Measurements from ENCODE around the gene TMEM53. TPM values are rescaled to one million over a fixed set of nuclear protein-coding genes. Genes with fewer than 3 reads are reported as not detected.

TMEM53 gene
- total RNA-seq (2.7 TPM), polyA plus RNA-seq (1 to 10 TPM; 4.2 to 6.8 (median 6.2) TPM)

- Histone ChIP-seq H3K27ac (ENCODE audit: insufficient read depth, low read length, poor library complexity, severe bottlenecking) (peak within 1 kb of the TSS; percentile 82), H3K9me3 (ENCODE audit: control insufficient read depth in 2 of 2, low read length in 2 of 2) (no peaks in the 10 kb centered on the region), H3K36me3 (ENCODE audit: control insufficient read depth, insufficient read depth, low read length) (no peaks in the 10 kb centered on the region), H3K4me1 (ENCODE audit: control insufficient read depth, insufficient read depth, low read length, poor library complexity, severe bottlenecking) (peaks cover 20% of the 10 kb centered on the region), H3K27me3 (ENCODE audit: control insufficient read depth, insufficient read depth, low read length) (no peaks in the 10 kb centered on the region), H3K4me3 (ENCODE audit: low read depth, low read length) (peak within 1 kb of the TSS; percentile 77)
- Mint-ChIP-seq H3K27me3 (no peaks in the 10 kb centered on the region), H3K4me1 (peaks cover 0 to 23% (median 7%) of the 10 kb centered on the region in 4 donors), H3K9me3 (no peaks in the 10 kb centered on the region), H3K36me3 (no peaks in the 10 kb centered on the region), H3K27ac (peak within 1 kb of the TSS; percentile 84 to 94 (median 84)), H3K4me3 (peak within 1 kb of the TSS; percentile 81 to 94 (median 88))
- ATAC-seq (ENCODE audit: low read depth in 2 of 2) = peak; percentile 92 to 94
- DNase-seq = peak; percentile 94 to 99 (median 97)
Observed at GRCh38 chr1:44674113-44675000, at the start of gene TMEM53, which contains the start of gene ARMH1. TSS of gene TMEM53 (minus strand) at chr1:44674481. CDS start at chr1:44674391, 90 bp downstream. TSS of gene ARMH1 (plus strand) at chr1:44674714. CDS start at chr1:44689698, 14,984 bp downstream.

GRCh38 chr1:44723496-44724295 is 49.4 kb upstream of the TMEM53 start:
- H3K9me3 Mint-ChIP-seq = peaks cover 0 to 3% (median 0%) of the 10 kb centered on the region in 7 donors
- DNase-seq = peak in 1 of 3 donors; percentile 61
- H3K4me3 Mint-ChIP-seq = peak overlapping the region; percentile 40 to 91 (median 77)
- Histone ChIP-seq H3K9me3 (ENCODE audit: control insufficient read depth in 2 of 2, low read length in 2 of 2) (no peaks in the 10 kb centered on the region), H3K27me3 (ENCODE audit: control insufficient read depth, insufficient read depth, low read length) (no peaks in the 10 kb centered on the region), H3K4me1 (ENCODE audit: control insufficient read depth, insufficient read depth, low read length, poor library complexity, severe bottlenecking) (peaks cover 40% of the 10 kb centered on the region), H3K27ac (ENCODE audit: insufficient read depth, low read length, poor library complexity, severe bottlenecking) (peak overlapping the region; percentile 10), H3K4me3 (ENCODE audit: low read depth, low read length) (peak overlapping the region; percentile 59), H3K36me3 (ENCODE audit: control insufficient read depth, insufficient read depth, low read length) (no peaks in the 10 kb centered on the region)
- peaks cover 13% of the 10 kb centered on the region for H3K27me3 Mint-ChIP-seq
- ATAC-seq (ENCODE audit: low read depth in 2 of 2) = no peak
- H3K4me1 Mint-ChIP-seq = peaks cover 14 to 62% (median 29%) of the 10 kb centered on the region in 4 donors
- peak overlapping the region; percentile 64 to 93 (median 92) for H3K27ac Mint-ChIP-seq
- H3K36me3 Mint-ChIP-seq = no peaks in the 10 kb centered on the region

- ATAC-seq (ENCODE audit: low read depth in 2 of 2) = no peak
- Histone ChIP-seq H3K27me3 (ENCODE audit: control insufficient read depth, insufficient read depth, low read length) (no peaks in the 10 kb centered on the region), H3K9me3 (ENCODE audit: control insufficient read depth in 2 of 2, low read length in 2 of 2) (no peaks in the 10 kb centered on the region), H3K27ac (ENCODE audit: insufficient read depth, low read length, poor library complexity, severe bottlenecking) (peak overlapping the region; percentile 10), H3K4me1 (ENCODE audit: control insufficient read depth, insufficient read depth, low read length, poor library complexity, severe bottlenecking) (peaks cover 40% of the 10 kb centered on the region), H3K36me3 (ENCODE audit: control insufficient read depth, insufficient read depth, low read length) (no peaks in the 10 kb centered on the region), H3K4me3 (ENCODE audit: low read depth, low read length) (peak overlapping the region; percentile 59)
- no peak for DNase-seq
- Mint-ChIP-seq H3K27ac (peak overlapping the region; percentile 64 to 94 (median 92)), H3K9me3 (peaks cover 0 to 3% (median 0%) of the 10 kb centered on the region in 7 donors), H3K4me3 (peak overlapping the region; percentile 40 to 91 (median 77)), H3K4me1 (peaks cover 14 to 67% (median 31%) of the 10 kb centered on the region in 4 donors), H3K27me3 (peaks cover 13% of the 10 kb centered on the region), H3K36me3 (no peaks in the 10 kb centered on the region)
Observed at GRCh38 chr1:44723064-44723463, 48.8 kb upstream of the TMEM53 start.

DNA sequence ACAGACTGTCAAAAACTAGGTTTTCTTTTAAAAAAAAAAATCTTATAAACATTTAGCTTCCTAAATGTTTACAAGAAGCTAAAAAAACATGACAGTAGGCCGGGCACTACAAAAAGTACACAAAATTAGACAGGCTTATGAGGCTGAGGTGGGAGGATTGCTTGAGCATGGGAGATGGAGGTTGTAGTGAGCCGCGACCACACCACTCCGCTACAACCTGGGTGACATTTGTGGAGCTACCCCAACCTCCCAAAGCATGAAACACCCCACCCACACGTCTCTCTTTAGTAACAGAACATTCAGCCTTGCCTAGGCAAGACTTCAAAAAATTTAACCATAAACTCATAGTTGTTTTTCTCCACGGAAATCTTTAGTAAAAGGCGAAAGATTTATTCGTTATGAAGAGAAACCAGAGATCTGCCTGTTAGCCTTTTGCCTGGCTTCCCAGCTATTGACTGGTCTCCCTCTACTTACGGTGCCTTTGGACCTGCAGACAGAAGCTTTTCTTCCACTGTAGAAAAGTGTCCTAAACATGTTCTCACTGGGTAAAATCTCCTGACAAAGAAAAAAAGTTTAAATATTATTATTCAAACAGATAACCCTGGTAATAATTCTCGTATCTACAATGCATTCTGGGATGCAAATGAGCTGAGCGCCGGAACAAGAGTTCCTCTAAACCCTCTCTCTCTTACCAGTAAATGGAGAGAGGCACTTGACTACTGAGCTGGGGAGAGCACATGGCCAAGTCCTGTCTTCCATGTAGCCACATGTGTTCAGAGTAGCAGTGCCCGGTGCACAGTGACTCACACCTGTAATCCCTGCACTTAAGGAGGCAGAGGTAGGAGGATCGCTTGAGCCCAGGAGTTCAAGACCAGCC is 47.4 kb upstream of the TMEM53 start:
- Mint-ChIP-seq H3K27me3 (peaks cover 6% of the 10 kb centered on the region), H3K36me3 (no peaks in the 10 kb centered on the region), H3K4me3 (peak overlapping the region; percentile 51 to 85 (median 75)), H3K27ac (peak overlapping the region; percentile 93 to 97 (median 93)), H3K9me3 (peaks cover 0 to 3% (median 0%) of the 10 kb centered on the region in 7 donors), H3K4me1 (peaks cover 19 to 72% (median 39%) of the 10 kb centered on the region in 4 donors)
- Histone ChIP-seq H3K27me3 (ENCODE audit: control insufficient read depth, insufficient read depth, low read length) (no peaks in the 10 kb centered on the region), H3K9me3 (ENCODE audit: control insufficient read depth in 2 of 2, low read length in 2 of 2) (no peaks in the 10 kb centered on the region), H3K27ac (ENCODE audit: insufficient read depth, low read length, poor library complexity, severe bottlenecking) (peak overlapping the region; percentile 66), H3K36me3 (ENCODE audit: control insufficient read depth, insufficient read depth, low read length) (no peaks in the 10 kb centered on the region), H3K4me3 (ENCODE audit: low read depth, low read length) (peak overlapping the region; percentile 75), H3K4me1 (ENCODE audit: control insufficient read depth, insufficient read depth, low read length, poor library complexity, severe bottlenecking) (peaks cover 40% of the 10 kb centered on the region)
- ATAC-seq (ENCODE audit: low read depth in 2 of 2) = peak; percentile 83 to 86
- peak; percentile 34 to 96 (median 77) for DNase-seq

- no peaks in the 10 kb centered on the region for H3K9me3 ChIP-seq (ENCODE audit: control insufficient read depth in 2 of 2, low read length in 2 of 2)
- Mint-ChIP-seq H3K27me3 (no peaks in the 10 kb centered on the region), H3K9me3 (peaks cover 0 to 3% (median 0%) of the 10 kb centered on the region in 7 donors), H3K4me3 (peak overlapping the region in 3 of 4 donors; percentile 22 to 51 (median 36)), H3K4me1 (peaks cover 28 to 80% (median 48%) of the 10 kb centered on the region in 4 donors), H3K27ac (peak overlapping the region; percentile 85 to 93 (median 91)), H3K36me3 (no peaks in the 10 kb centered on the region)
- H3K4me1 ChIP-seq (ENCODE audit: control insufficient read depth, insufficient read depth, low read length, poor library complexity, severe bottlenecking) = peaks cover 43% of the 10 kb centered on the region
- peak overlapping the region; percentile 66 for H3K27ac ChIP-seq (ENCODE audit: insufficient read depth, low read length, poor library complexity, severe bottlenecking)
- H3K36me3 ChIP-seq (ENCODE audit: control insufficient read depth, insufficient read depth, low read length) = no peaks in the 10 kb centered on the region
- H3K27me3 ChIP-seq (ENCODE audit: control insufficient read depth, insufficient read depth, low read length) = no peaks in the 10 kb centered on the region
- no peak overlapping the region for H3K4me3 ChIP-seq (ENCODE audit: low read depth, low read length)
- ATAC-seq (ENCODE audit: low read depth in 2 of 2) (no peak), DNase-seq (no peak)
Observed at GRCh38 chr1:44720281-44720680, 46.0 kb upstream of the TMEM53 start.

DNA sequence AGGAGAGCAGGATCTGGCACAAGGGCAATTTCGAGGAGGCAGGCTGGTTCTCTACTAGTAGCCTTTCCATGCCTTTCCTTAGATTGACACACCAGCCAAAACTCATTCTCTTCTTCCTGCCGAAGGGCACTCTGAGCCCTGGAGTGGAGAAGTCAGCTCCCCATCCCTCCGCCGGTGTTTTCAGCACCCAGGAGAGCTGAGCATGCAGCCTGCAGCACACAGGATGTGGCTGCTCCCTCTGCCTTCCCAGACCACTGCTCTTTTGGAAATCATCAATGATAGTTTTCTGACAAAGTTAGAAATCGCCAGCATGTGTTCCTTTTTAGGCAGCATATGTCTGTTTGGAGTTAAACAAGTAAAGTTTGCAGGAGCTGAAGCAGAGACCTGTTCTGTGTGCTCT is 45.0 kb upstream of the TMEM53 start:
- Histone ChIP-seq H3K4me3 (ENCODE audit: low read depth, low read length) (no peak overlapping the region), H3K9me3 (ENCODE audit: control insufficient read depth in 2 of 2, low read length in 2 of 2) (no peaks in the 10 kb centered on the region), H3K36me3 (ENCODE audit: control insufficient read depth, insufficient read depth, low read length) (no peaks in the 10 kb centered on the region), H3K27me3 (ENCODE audit: control insufficient read depth, insufficient read depth, low read length) (no peaks in the 10 kb centered on the region), H3K4me1 (ENCODE audit: control insufficient read depth, insufficient read depth, low read length, poor library complexity, severe bottlenecking) (peaks cover 50% of the 10 kb centered on the region), H3K27ac (ENCODE audit: insufficient read depth, low read length, poor library complexity, severe bottlenecking) (no peak overlapping the region)
- no peak overlapping the region for H3K4me3 Mint-ChIP-seq
- no peaks in the 10 kb centered on the region for H3K36me3 Mint-ChIP-seq
- peaks cover 35 to 80% (median 54%) of the 10 kb centered on the region in 4 donors for H3K4me1 Mint-ChIP-seq
- DNase-seq (no peak), ATAC-seq (ENCODE audit: low read depth in 2 of 2) (no peak)
- peak overlapping the region in 1 of 3 donors; percentile 5 for H3K27ac Mint-ChIP-seq
- peaks cover 0 to 1% (median 0%) of the 10 kb centered on the region in 7 donors for H3K9me3 Mint-ChIP-seq
- no peaks in the 10 kb centered on the region for H3K27me3 Mint-ChIP-seq

All from CD4-positive, CD25-positive, alpha-beta regulatory T cell (primary cell).